C4-2B (cell line): Measurements from ENCODE around the gene C11orf54.

Source experiments
- ZFX ChIP-seq: fragments of 450-650 bp; IDR thresholded peaks from 2 replicates; pipeline ENCODE4 v1.6.1; 2017
- TF ChIP-seq, protein P1 (sequence below): fragments of 450-650 bp; conservative IDR thresholded peaks from 2 replicates; pipeline ENCODE4 v1.5.1; 2017; ENCODE audit warnings: mild to moderate bottlenecking

DNA sequence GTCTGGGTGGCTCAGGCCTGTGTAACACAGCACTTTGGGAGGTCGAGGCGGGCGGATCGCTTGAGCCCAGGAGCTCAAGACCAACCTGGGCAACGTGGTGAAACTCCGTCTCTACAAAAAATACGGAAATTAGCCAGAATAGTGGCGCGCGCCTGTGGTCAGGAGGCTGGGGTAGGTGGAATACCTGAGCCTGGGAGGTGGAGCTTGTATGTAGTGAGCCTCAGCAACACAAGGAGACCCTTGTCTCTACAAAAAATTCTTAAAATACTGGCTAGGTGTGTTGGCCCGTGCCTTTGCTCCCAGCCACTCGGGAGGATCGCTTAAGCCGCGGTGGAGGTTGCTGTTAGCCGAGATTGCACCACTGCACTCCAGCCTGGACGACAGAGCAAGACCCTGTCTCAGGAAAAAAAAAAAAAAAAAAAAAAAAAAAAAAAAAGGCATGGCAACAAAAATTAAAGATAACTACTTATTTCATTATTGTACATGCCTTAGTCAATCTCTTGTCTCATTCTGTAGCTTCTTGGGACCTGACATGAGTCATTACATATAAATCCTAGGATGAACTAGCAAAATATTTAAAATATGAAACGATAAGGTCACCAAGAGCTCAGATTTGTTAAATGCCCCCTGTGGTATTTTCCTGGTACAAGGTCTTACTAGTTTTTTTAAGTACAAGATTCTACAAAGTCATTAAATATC, 1.3 kb upstream of the C11orf54 start:
- TF ChIP-seq, protein P1, sequence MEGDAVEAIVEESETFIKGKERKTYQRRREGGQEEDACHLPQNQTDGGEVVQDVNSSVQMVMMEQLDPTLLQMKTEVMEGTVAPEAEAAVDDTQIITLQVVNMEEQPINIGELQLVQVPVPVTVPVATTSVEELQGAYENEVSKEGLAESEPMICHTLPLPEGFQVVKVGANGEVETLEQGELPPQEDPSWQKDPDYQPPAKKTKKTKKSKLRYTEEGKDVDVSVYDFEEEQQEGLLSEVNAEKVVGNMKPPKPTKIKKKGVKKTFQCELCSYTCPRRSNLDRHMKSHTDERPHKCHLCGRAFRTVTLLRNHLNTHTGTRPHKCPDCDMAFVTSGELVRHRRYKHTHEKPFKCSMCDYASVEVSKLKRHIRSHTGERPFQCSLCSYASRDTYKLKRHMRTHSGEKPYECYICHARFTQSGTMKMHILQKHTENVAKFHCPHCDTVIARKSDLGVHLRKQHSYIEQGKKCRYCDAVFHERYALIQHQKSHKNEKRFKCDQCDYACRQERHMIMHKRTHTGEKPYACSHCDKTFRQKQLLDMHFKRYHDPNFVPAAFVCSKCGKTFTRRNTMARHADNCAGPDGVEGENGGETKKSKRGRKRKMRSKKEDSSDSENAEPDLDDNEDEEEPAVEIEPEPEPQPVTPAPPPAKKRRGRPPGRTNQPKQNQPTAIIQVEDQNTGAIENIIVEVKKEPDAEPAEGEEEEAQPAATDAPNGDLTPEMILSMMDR, result no peak
- no peak for TF ChIP-seq ZFX
